ENCODE results near the gene AP1G1.

DNA sequence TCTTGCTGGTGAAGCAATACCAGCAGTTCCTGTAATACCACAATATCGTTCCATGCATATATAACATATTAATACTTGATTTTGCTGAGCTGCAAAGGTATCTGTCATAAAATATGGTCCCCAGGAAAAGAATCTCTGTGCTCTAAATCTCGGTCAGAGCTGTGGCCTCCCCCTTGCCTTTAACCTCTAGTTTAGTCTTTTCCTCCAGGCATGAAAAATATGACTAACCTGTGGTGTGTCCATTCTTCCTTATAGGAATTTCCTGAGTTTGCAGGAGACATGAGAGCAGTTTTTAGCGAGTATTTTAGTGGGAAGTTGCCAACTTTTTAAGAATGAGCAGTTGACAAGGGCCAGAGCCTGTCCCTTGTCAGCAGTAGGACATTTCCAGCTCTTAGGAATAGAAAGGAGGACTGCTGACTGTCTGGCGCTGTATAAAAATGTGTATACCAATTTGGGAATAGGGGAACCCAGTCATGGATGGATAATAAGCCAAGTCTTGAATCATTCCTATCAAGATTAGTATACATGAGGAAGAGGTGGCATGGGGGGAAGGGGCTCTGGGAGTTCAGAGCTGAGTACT is 45.8 kb upstream of the AP1G1 start:
- TF ChIP-seq, protein P1, sequence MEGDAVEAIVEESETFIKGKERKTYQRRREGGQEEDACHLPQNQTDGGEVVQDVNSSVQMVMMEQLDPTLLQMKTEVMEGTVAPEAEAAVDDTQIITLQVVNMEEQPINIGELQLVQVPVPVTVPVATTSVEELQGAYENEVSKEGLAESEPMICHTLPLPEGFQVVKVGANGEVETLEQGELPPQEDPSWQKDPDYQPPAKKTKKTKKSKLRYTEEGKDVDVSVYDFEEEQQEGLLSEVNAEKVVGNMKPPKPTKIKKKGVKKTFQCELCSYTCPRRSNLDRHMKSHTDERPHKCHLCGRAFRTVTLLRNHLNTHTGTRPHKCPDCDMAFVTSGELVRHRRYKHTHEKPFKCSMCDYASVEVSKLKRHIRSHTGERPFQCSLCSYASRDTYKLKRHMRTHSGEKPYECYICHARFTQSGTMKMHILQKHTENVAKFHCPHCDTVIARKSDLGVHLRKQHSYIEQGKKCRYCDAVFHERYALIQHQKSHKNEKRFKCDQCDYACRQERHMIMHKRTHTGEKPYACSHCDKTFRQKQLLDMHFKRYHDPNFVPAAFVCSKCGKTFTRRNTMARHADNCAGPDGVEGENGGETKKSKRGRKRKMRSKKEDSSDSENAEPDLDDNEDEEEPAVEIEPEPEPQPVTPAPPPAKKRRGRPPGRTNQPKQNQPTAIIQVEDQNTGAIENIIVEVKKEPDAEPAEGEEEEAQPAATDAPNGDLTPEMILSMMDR (IDR thresholded peaks at IDR 0.05) = no peak
- TF ChIP-seq POLR2A (IDR thresholded peaks at IDR 0.05) (no peak), POLR2AphosphoS5 (IDR thresholded peaks at IDR 0.05) (no peak)

Measured in breast epithelium (tissue), 3 donors.